Hepatocyte (in vitro differentiated cells): ENCODE measurements around the gene MEDAG. TPM values are rescaled to one million over a fixed set of nuclear protein-coding genes. Genes with fewer than 3 reads are reported as not detected.

Experiments
- DNase-seq: peaks from one replicate; pipeline ENCODE4 v3.0.0-alpha.2; 2016; ENCODE audit warnings: low spot score
- H2AFZ ChIP-seq: fragments of 200-600 bp; sonication (generic); 2 replicates; pipeline ENCODE4 v1.6.0; 2016; ENCODE audit warnings: antibody characterized with exemption, mild to moderate bottlenecking
- H3K27ac ChIP-seq: fragments of 200-600 bp; sonication (generic); 2 replicates; pipeline ENCODE4 v1.5.1; 2016; ENCODE audit warnings: mild to moderate bottlenecking
- H3K27me3 ChIP-seq: fragments of 200-600 bp; sonication (generic); 2 replicates; pipeline ENCODE4 v1.6.1; 2016
- H3K36me3 ChIP-seq: fragments of 200-600 bp; sonication (generic); replicated peaks from 2 replicates; pipeline ENCODE4 v1.5.1; 2016; ENCODE audit warnings: low read depth; ENCODE audit not compliant: insufficient read depth
- H3K4me1 ChIP-seq: fragments of 200-600 bp; sonication (generic); 2 replicates; pipeline ENCODE4 v1.5.1; 2016; ENCODE audit warnings: mild to moderate bottlenecking, moderate library complexity; ENCODE audit not compliant: insufficient read depth
- H3K4me2 ChIP-seq: fragments of 200-600 bp; sonication (generic); 2 replicates; pipeline ENCODE4 v1.6.0; 2016
- H3K4me3 ChIP-seq: fragments of 200-600 bp; sonication (generic); 2 replicates; pipeline ENCODE4 v1.5.1; 2016; ENCODE audit warnings: mild to moderate bottlenecking
- H3K79me2 ChIP-seq: fragments of 200-600 bp; sonication (generic); 2 replicates; pipeline ENCODE4 v1.6.0; 2017; ENCODE audit warnings: mild to moderate bottlenecking
- H3K9me2 ChIP-seq: fragments of 200-600 bp; sonication (generic); replicated peaks from 2 replicates; pipeline ENCODE4 v1.6.0; 2017; ENCODE audit warnings: mild to moderate bottlenecking; ENCODE audit not compliant: insufficient read depth
- H3K9me3 ChIP-seq: fragments of 200-600 bp; sonication (generic); 2 replicates; pipeline ENCODE4 v1.5.1; 2016; ENCODE audit warnings: low read depth, mild to moderate bottlenecking
- H4K20me1 ChIP-seq: fragments of 200-600 bp; sonication (generic); 2 replicates; pipeline ENCODE4 v1.6.0; 2016; ENCODE audit warnings: mild to moderate bottlenecking; ENCODE audit not compliant: insufficient read depth, poor library complexity, severe bottlenecking
- EZH2 ChIP-seq: fragments of 200-600 bp; sonication (generic); IDR thresholded peaks from 2 replicates; pipeline ENCODE4 v1.6.1; 2016; ENCODE audit warnings: antibody characterized with exemption, mild to moderate bottlenecking, borderline replicate concordance
- EZH2phosphoT487 ChIP-seq: fragments of 200-600 bp; sonication (generic); IDR thresholded peaks from one replicate; pipeline ENCODE4 v1.6.1; 2018; ENCODE audit warnings: antibody characterized with exemption, mild to moderate bottlenecking, low read depth, moderate library complexity; ENCODE audit not compliant: unreplicated experiment, severe bottlenecking
- WGBS: methylation state at CpG from one replicate; pipeline ENCODE4 v1.1.6; 2016; ENCODE audit warnings: low lambda C conversion rate; ENCODE audit errors: missing lambda C conversion rate; 5-methylcytosine and 5-hydroxymethylcytosine counted together
- polyA plus RNA-seq: library from polyadenylated mRNA; unstranded; fragments of >200 nt; fragmentation: Nextera tagmentation; extraction: Ambion mirVana; gene quantifications from 2 replicates; pipeline ENCODE4 v1.2.1, GENCODE V29; 2016
- total RNA-seq: library from RNA; depleted of rRNA; stranded (reverse); fragments of >200 nt; gene quantifications from 2 replicates; pipeline ENCODE4 v1.2.3, GENCODE V29; 2014
- TF ChIP-seq, protein P1 (sequence below): fragments of 200-600 bp; sonication (generic); IDR thresholded peaks from 2 replicates; pipeline ENCODE4 v1.5.1; 2016; ENCODE audit warnings: antibody characterized with exemption, mild to moderate bottlenecking; ENCODE audit not compliant: poor library complexity

The MEDAG gene
- total and polyA plus RNA-seq, 2 experiments from 2014 or later: 0.03 to 0.28 TPM

DNA sequence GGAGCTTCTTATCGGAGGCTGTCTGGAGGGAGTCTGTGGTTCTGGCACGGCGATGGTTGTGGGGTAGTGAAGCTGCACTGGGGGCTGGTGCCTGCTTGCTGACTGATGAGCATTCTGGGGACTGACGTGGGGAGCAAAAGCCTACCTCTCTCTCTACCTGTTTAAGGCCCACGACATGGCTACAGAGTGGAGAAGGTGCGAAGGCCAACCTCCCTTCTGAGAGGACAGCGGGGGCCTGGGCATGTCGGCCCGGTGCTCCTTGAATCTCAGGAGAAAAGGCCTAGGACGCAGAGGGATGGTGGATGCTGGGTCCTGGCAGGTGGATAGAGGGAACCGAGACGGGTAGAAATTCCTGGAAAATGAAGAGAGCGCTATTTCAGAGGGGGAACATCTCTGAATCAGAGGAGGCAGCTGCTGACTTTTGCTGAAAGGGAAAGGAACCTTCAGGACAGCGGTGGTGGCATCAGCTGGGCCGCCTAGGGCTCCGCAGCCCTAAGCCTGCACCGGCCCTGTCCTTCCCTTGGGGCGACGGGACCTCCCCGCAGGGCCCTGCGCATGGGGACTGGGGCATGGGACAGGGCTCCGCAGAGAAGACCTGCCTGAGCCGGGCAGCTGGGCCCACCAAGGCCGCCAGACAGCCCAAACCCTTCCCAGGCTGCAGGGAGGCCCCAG lies 35.0 kb upstream of the MEDAG start:
- Histone ChIP-seq H3K9me2 (no peaks in the 10 kb centered on the region), H3K79me2 (no peaks in the 10 kb centered on the region), H3K36me3 (no peaks in the 10 kb centered on the region), H2AFZ (no peak overlapping the region), H3K4me2 (no peak overlapping the region), H3K27ac (peak overlapping the region; percentile 90), H3K9me3 (no peaks in the 10 kb centered on the region), H3K4me3 (no peak overlapping the region), H3K27me3 (no peaks in the 10 kb centered on the region), H3K4me1 (peaks cover 39% of the 10 kb centered on the region), H4K20me1 (no peaks in the 10 kb centered on the region)
- 95% methylated on average over 24 of the region's 24 CpGs for WGBS
- DNase-seq: no peak
- TF ChIP-seq, protein P1, sequence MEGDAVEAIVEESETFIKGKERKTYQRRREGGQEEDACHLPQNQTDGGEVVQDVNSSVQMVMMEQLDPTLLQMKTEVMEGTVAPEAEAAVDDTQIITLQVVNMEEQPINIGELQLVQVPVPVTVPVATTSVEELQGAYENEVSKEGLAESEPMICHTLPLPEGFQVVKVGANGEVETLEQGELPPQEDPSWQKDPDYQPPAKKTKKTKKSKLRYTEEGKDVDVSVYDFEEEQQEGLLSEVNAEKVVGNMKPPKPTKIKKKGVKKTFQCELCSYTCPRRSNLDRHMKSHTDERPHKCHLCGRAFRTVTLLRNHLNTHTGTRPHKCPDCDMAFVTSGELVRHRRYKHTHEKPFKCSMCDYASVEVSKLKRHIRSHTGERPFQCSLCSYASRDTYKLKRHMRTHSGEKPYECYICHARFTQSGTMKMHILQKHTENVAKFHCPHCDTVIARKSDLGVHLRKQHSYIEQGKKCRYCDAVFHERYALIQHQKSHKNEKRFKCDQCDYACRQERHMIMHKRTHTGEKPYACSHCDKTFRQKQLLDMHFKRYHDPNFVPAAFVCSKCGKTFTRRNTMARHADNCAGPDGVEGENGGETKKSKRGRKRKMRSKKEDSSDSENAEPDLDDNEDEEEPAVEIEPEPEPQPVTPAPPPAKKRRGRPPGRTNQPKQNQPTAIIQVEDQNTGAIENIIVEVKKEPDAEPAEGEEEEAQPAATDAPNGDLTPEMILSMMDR: no peak
- TF ChIP-seq EZH2 (no peak), EZH2phosphoT487 (no peak)

DNA sequence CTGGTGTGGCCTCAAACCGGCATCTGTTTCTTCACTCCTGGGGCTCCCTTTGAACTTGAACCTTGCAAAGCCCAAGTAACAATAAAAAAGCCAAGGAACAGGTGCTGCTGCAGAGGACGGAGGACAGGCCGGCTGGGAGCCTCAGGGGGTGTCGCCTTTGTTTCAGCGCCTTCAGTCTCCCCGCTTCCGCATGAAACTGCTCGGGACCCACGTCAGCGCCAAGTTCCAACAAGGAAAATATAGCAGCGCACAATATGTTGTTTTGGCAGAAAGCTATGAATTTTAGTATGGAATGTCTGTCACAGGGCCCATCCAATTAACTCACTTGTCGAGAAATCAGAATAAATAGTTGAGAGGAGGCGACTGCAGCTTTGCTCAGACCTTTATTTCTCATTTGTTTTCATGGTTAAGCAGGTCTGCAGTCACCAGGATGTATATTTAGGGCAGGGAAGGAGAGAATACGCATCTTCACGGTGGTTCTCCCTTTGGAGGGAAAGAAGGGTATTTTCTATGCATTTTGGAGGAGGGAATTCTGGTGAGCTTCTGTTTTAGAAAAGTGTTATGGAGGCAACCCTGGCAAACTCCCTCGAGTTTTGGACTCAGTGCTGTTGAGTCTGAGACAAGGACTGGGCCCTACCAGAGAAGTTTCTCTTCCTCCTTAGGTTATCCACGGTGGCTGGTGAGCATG lies 34.3 kb upstream of the MEDAG start:
- no peaks in the 10 kb centered on the region for H3K79me2 ChIP-seq
- no peak overlapping the region for H3K4me2 ChIP-seq
- no peaks in the 10 kb centered on the region for H3K9me3 ChIP-seq
- TF ChIP-seq EZH2: no peak
- no peak for TF ChIP-seq EZH2phosphoT487
- TF ChIP-seq, protein P1: no peak
- H3K9me2 ChIP-seq: no peaks in the 10 kb centered on the region
- H3K4me3 ChIP-seq: no peak overlapping the region
- H3K27me3 ChIP-seq: no peaks in the 10 kb centered on the region
- DNase-seq: no peak
- 83% methylated on average over 17 of the region's 17 CpGs for WGBS
- H2AFZ ChIP-seq: no peak overlapping the region
- peak overlapping the region; percentile 76 for H3K27ac ChIP-seq
- no peaks in the 10 kb centered on the region for H4K20me1 ChIP-seq
- no peaks in the 10 kb centered on the region for H3K36me3 ChIP-seq
- peaks cover 32% of the 10 kb centered on the region for H3K4me1 ChIP-seq

DNA sequence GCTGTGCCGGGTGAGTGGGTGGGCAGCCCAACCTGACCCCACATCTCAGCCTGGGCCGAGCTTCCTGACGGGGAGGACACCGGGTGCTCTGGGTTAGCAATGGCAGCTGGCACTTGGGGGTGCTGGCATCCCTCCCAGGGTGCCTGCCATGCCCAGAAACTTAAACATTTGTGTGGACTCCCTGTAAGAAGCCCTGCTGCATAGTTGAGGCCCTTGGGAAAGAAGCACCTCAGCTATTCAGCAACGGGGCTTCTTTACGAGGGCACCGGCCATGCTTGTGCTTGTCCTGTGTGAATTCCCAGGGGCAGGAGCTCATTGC lies 33.8 kb upstream of the MEDAG start:
- Histone ChIP-seq H3K36me3 (no peaks in the 10 kb centered on the region), H2AFZ (no peak overlapping the region), H3K9me3 (no peaks in the 10 kb centered on the region), H3K9me2 (no peaks in the 10 kb centered on the region), H3K79me2 (no peaks in the 10 kb centered on the region), H3K27ac (peak overlapping the region; percentile 76), H3K27me3 (no peaks in the 10 kb centered on the region), H3K4me1 (peaks cover 27% of the 10 kb centered on the region), H3K4me2 (no peak overlapping the region), H3K4me3 (no peak overlapping the region), H4K20me1 (no peaks in the 10 kb centered on the region)
- 72% methylated on average over 7 of the region's 7 CpGs for WGBS
- TF ChIP-seq, protein P1: no peak
- no peak for DNase-seq
